Peyer's patch (tissue), 4 donors: ENCODE results near the gene RIIAD1. TPM values are rescaled to one million over a fixed set of nuclear protein-coding genes. Genes with fewer than 3 reads are reported as not detected.
"Not testable (repeated sequence)": the region's sequence is repeated elsewhere in the genome, so short reads cannot be mapped to it uniquely, and the experiment has no call there.

Experiments
- DNase-seq, 3 donors: peaks; one replicate each; pipeline ENCODE4 v3.0.0-alpha.2; 2017 to 2019
- H3K27ac ChIP-seq, 4 donors: fragments of 200-600 bp; sonication (generic); one replicate each; pipeline ENCODE4 v1.5.1; 2016 to 2019
- H3K27me3 ChIP-seq, 2 donors: fragments of 200-600 bp; sonication (generic); one replicate each; pipeline ENCODE4 v1.5.1; 2019
- H3K36me3 ChIP-seq, 3 donors: fragments of 200-600 bp; sonication (generic); one replicate each; pipeline ENCODE4 v1.5.1; 2016 to 2019
- H3K4me1 ChIP-seq, 4 donors: fragments of 200-600 bp; sonication (generic); one replicate each; pipeline ENCODE4 v1.5.1; 2016 to 2019
- H3K4me3 ChIP-seq, 4 donors: fragments of 200-600 bp; sonication (generic); 1 replicate in 3 of 4; 2 replicates in 1 of 4; pipeline ENCODE4 v1.5.1; 2016 to 2019; ENCODE audit warnings: mild to moderate bottlenecking in 1 of 4
- H3K9me3 ChIP-seq, 4 donors: fragments of 200-600 bp; sonication (generic); one replicate each; pipeline ENCODE4 v1.5.1; 2016 to 2019; ENCODE audit warnings: mild to moderate bottlenecking in 1 of 4
- CTCF ChIP-seq, 6 experiments: fragments of 450-650 bp in 4 of 6; fragments of 200-600 bp in 2 of 6; sonication (generic) in 1 of 6; IDR thresholded peaks; one replicate each; pipeline ENCODE4 v1.5.1; 2017 to 2019; ENCODE audit warnings: antibody characterized with exemption in 6 of 6, mild to moderate bottlenecking in 3 of 6, moderate library complexity in 1 of 6
- POLR2A ChIP-seq, 2 donors: fragments of 450-650 bp; IDR thresholded peaks; one replicate each; pipeline ENCODE4 v1.5.1; 2017; ENCODE audit warnings: antibody characterized with exemption in 2 of 2, mild to moderate bottlenecking in 2 of 2, moderate library complexity in 2 of 2
- total RNA-seq, 4 donors: library from RNA; depleted of rRNA; stranded (reverse); fragments of >200 nt; gene quantifications; one replicate each; pipeline ENCODE4 v1.1.0, GENCODE V29; 2016

Gene RIIAD1
- total RNA-seq, 4 donors from 2014 or later = not detected

- Histone ChIP-seq H3K27ac (peak within 1 kb of the TSS; percentile 83 to 89 (median 86)), H3K36me3 (peaks cover 0 to 33% (median 0%) of the 10 kb centered on the region in 3 donors), H3K9me3 (no peaks in the 10 kb centered on the region), H3K4me1 (peaks cover 0 to 8% (median 4%) of the 10 kb centered on the region in 4 donors), H3K4me3 (peak within 1 kb of the TSS; percentile 73 to 93 (median 80)), H3K27me3 (no peaks in the 10 kb centered on the region)
- TF ChIP-seq POLR2A (IDR thresholded peaks at IDR 0.05) (peak in 1 of 2 donors; percentile 50), CTCF (IDR thresholded peaks at IDR 0.05) (peak in 1 of 6 experiments; percentile 10)
- DNase-seq = peak; percentile 78 to 90 (median 87)
These were observed 41.9 kb downstream of the RIIAD1 start, which contains the start of gene MRPL9 for GRCh38 chr1:151762941-151763921. TSS of gene MRPL9 (minus strand) at chr1:151763496. CDS start at chr1:151763479, 17 bp downstream.

GRCh38 chr1:151763990-151764389, 42.7 kb downstream of the RIIAD1 start:
- peaks cover 0 to 27% (median 0%) of the 10 kb centered on the region in 3 donors for H3K36me3 ChIP-seq
- no peaks in the 10 kb centered on the region for H3K9me3 ChIP-seq
- peak overlapping the region; percentile 73 to 93 (median 80) for H3K4me3 ChIP-seq
- no peaks in the 10 kb centered on the region for H3K27me3 ChIP-seq
- DNase-seq = no peak
- peak overlapping the region; percentile 83 to 89 (median 86) for H3K27ac ChIP-seq
- TF ChIP-seq POLR2A (IDR thresholded peaks at IDR 0.05) (no peak), CTCF (IDR thresholded peaks at IDR 0.05) (no peak)
- H3K4me1 ChIP-seq = peaks cover 0 to 8% (median 4%) of the 10 kb centered on the region in 4 donors

GRCh38 chr1:151768351-151769066, 47.2 kb downstream of the RIIAD1 start:
- not testable (repeated sequence) for H3K4me1 ChIP-seq, H3K4me3 ChIP-seq, H3K9me3 ChIP-seq, H3K27me3 ChIP-seq, DNase-seq, H3K36me3 ChIP-seq, H3K27ac ChIP-seq

GRCh38 chr1:151769270-151769669, 47.9 kb downstream of the RIIAD1 start:
- not testable (repeated sequence) for H3K36me3 ChIP-seq, H3K27me3 ChIP-seq, H3K27ac ChIP-seq, H3K4me3 ChIP-seq, H3K4me1 ChIP-seq, DNase-seq, H3K9me3 ChIP-seq

GRCh38 chr1:151773702-151774101, 52.4 kb downstream of the RIIAD1 start:
- TF ChIP-seq POLR2A (IDR thresholded peaks at IDR 0.05) (no peak), CTCF (IDR thresholded peaks at IDR 0.05) (no peak)
- DNase-seq = no peak
- Histone ChIP-seq H3K27me3 (no peaks in the 10 kb centered on the region), H3K4me3 (no peak overlapping the region), H3K36me3 (peaks cover 0 to 14% (median 0%) of the 10 kb centered on the region in 3 donors), H3K9me3 (no peaks in the 10 kb centered on the region), H3K27ac (no peak overlapping the region), H3K4me1 (no peaks in the 10 kb centered on the region)

GRCh38 chr1:151774256-151774922, 53.1 kb downstream of the RIIAD1 start:
- H3K4me3 ChIP-seq = no peak overlapping the region
- no peaks in the 10 kb centered on the region for H3K27me3 ChIP-seq
- DNase-seq = no peak
- H3K9me3 ChIP-seq = no peaks in the 10 kb centered on the region
- peaks cover 0 to 17% (median 0%) of the 10 kb centered on the region in 3 donors for H3K36me3 ChIP-seq
- H3K27ac ChIP-seq = no peak overlapping the region
- H3K4me1 ChIP-seq = no peaks in the 10 kb centered on the region
- TF ChIP-seq POLR2A (IDR thresholded peaks at IDR 0.05) = no peak
- no peak for TF ChIP-seq CTCF (IDR thresholded peaks at IDR 0.05)
